HL-60 (cell line): ENCODE results near the gene ACVR1.
"Not testable (repeated sequence)": the region's sequence is repeated elsewhere in the genome, so short reads cannot be mapped to it uniquely, and the experiment has no call there.

Experiments used
- DNase-seq, 2 experiments: peaks; one replicate each; pipeline ENCODE4 v3.0.0-alpha.2; 2010 to 2020; ENCODE audit warnings: low read depth in 1 of 2, low spot score in 1 of 2
- H3K27ac ChIP-seq: fragments of 250-450 bp; sonication (Bioruptor Pico); replicated peaks from 2 replicates; pipeline ENCODE4 v1.5.1; 2020; ENCODE audit warnings: mild to moderate bottlenecking, moderate library complexity
- H3K27me3 ChIP-seq: fragments of 250-450 bp; sonication (Bioruptor Pico); 2 replicates; pipeline ENCODE4 v1.5.1; 2021; ENCODE audit warnings: mild to moderate bottlenecking, moderate library complexity; ENCODE audit not compliant: insufficient read depth, poor library complexity, severe bottlenecking
- H3K4me3 ChIP-seq: replicated peaks from 2 replicates; pipeline ENCODE4 v1.5.1; 2011; ENCODE audit warnings: mild to moderate bottlenecking, control low read depth, low read length; ENCODE audit not compliant: insufficient read depth
- GABPA ChIP-seq: IDR thresholded peaks from 2 replicates; pipeline ENCODE4 v1.6.1; 2012; ENCODE audit warnings: low read depth
- POLR2AphosphoS5 ChIP-seq: IDR thresholded peaks from 2 replicates; pipeline ENCODE4 v1.6.1; 2012; ENCODE audit warnings: low read depth
- REST ChIP-seq: IDR thresholded peaks from 2 replicates; pipeline ENCODE4 v1.6.1; 2012; ENCODE audit warnings: low read depth; ENCODE audit not compliant: insufficient replicate concordance
- SPI1 ChIP-seq: IDR thresholded peaks from 2 replicates; pipeline ENCODE4 v1.6.1; 2012; ENCODE audit warnings: low read depth, mild to moderate bottlenecking, borderline replicate concordance
- TF ChIP-seq, protein P1 (sequence below): IDR thresholded peaks from one replicate; pipeline ENCODE4 v1.5.1; 2011; ENCODE audit warnings: low read length, control low read depth, inconsistent platforms; ENCODE audit not compliant: insufficient read depth

Gene ACVR1

GRCh38 chr2:157830266-157830665, 45.9 kb downstream of the ACVR1 start:
- TF ChIP-seq GABPA (no peak), POLR2AphosphoS5 (no peak), REST (no peak)
- TF ChIP-seq, protein P1, sequence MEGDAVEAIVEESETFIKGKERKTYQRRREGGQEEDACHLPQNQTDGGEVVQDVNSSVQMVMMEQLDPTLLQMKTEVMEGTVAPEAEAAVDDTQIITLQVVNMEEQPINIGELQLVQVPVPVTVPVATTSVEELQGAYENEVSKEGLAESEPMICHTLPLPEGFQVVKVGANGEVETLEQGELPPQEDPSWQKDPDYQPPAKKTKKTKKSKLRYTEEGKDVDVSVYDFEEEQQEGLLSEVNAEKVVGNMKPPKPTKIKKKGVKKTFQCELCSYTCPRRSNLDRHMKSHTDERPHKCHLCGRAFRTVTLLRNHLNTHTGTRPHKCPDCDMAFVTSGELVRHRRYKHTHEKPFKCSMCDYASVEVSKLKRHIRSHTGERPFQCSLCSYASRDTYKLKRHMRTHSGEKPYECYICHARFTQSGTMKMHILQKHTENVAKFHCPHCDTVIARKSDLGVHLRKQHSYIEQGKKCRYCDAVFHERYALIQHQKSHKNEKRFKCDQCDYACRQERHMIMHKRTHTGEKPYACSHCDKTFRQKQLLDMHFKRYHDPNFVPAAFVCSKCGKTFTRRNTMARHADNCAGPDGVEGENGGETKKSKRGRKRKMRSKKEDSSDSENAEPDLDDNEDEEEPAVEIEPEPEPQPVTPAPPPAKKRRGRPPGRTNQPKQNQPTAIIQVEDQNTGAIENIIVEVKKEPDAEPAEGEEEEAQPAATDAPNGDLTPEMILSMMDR = no peak
- H3K27ac ChIP-seq = no peak overlapping the region

DNA sequence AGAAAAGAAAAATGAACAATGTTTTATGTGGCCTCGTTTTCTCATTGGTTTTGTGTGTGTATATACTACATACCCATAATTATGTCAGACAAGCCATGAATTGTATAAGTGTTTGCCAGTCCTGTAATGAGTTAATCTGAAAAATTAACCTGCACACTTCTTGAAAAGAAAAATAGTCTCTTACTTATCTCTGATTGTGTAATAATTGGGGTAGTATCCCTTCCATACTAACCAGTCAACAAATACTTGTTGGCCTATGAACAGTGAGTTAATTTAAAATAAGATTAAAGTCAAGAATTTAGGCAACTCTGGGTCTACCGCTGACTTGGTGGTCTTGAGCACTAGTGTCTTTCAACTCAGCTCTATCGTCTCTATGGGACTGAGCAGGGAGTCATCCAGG, 48.8 kb downstream of the ACVR1 start:
- H3K27me3 ChIP-seq = no peaks in the 10 kb centered on the region
- no peak overlapping the region for H3K4me3 ChIP-seq
- TF ChIP-seq POLR2AphosphoS5 (no peak), REST (no peak), GABPA (no peak), SPI1 (no peak)
- TF ChIP-seq, protein P1 = no peak
- H3K27ac ChIP-seq = no peak overlapping the region
- no peak for DNase-seq

More at GRCh38 chr2:157830266-157830665, 45.9 kb downstream of the ACVR1 start:
- DNase-seq = no peak
- Histone ChIP-seq H3K4me3 (no peak overlapping the region), H3K27me3 (no peaks in the 10 kb centered on the region)

- H3K27me3 ChIP-seq, H3K27ac ChIP-seq, DNase-seq, H3K4me3 ChIP-seq: not testable (repeated sequence)
These were observed 49.5 kb downstream of the ACVR1 start for GRCh38 chr2:157826644-157827043.

GRCh38 chr2:157825885-157826284, 50.2 kb downstream of the ACVR1 start:
- DNase-seq = no peak
- H3K4me3 ChIP-seq = no peak overlapping the region
- H3K27ac ChIP-seq = no peak overlapping the region
- TF ChIP-seq REST (no peak), SPI1 (no peak), POLR2AphosphoS5 (no peak), GABPA (no peak)
- TF ChIP-seq, protein P1 = no peak
- H3K27me3 ChIP-seq = no peaks in the 10 kb centered on the region
